HCT116 (cell line): ENCODE data around the gene SLC19A1. TPM values are rescaled to one million over a fixed set of nuclear protein-coding genes. Genes with fewer than 3 reads are reported as not detected.

Source experiments
- CTCF ChIP-seq, 3 experiments: fragments of 200-600 bp in 1 of 3; sonication (generic) in 1 of 3; IDR thresholded peaks in 2 of 3; conservative IDR thresholded peaks in 1 of 3; 2 replicates each; pipeline ENCODE4 v1.5.1; 2012 to 2017; ENCODE audit warnings: low read depth in 2 of 3, low read length in 2 of 3, antibody characterized with exemption in 1 of 3, borderline replicate concordance in 1 of 3, control low read depth in 1 of 3, mild to moderate bottlenecking in 1 of 3, mixed read lengths in 1 of 3, mixed run types in 1 of 3, moderate library complexity in 1 of 3; ENCODE audit not compliant: insufficient read depth in 1 of 3
- ELF1 ChIP-seq: IDR thresholded peaks from 2 replicates; pipeline ENCODE4 v1.6.1; 2012; ENCODE audit warnings: low read depth, borderline replicate concordance
- RAD21 ChIP-seq: IDR thresholded peaks from 2 replicates; pipeline ENCODE4 v1.6.1; 2012; ENCODE audit warnings: low read depth, mild to moderate bottlenecking
- YY1 ChIP-seq: IDR thresholded peaks from 2 replicates; pipeline ENCODE4 v1.6.1; 2011; ENCODE audit warnings: low read length, low read depth, moderate library complexity, mild to moderate bottlenecking; ENCODE audit not compliant: insufficient replicate concordance; ENCODE audit errors: extremely low read depth
- ZNF274 ChIP-seq: fragments of 200-500 bp; sonication (Bioruptor generic); IDR thresholded peaks from 2 replicates; pipeline ENCODE4 v1.6.1; 2014; ENCODE audit warnings: mild to moderate bottlenecking, low read depth, low read length, inconsistent platforms
- total RNA-seq: library from RNA; stranded (reverse); gene quantifications from one replicate; pipeline ENCODE4 v1.2.1, GENCODE V29; 2021; ENCODE audit not compliant: unreplicated experiment
- TF ChIP-seq, protein P1 (sequence below): IDR thresholded peaks from 2 replicates; pipeline ENCODE4 v1.6.1; 2012; ENCODE audit warnings: low read depth

SLC19A1 gene
- total RNA-seq, 1 experiment from 2014 or later: 50.2 TPM

GRCh38 chr21:45471525-45472221 lies 70.6 kb downstream of the SLC19A1 start (continued):
- TF ChIP-seq YY1 (no peak), ZNF274 (no peak), RAD21 (no peak), ELF1 (no peak), CTCF (IDR thresholded peaks at IDR 0.05 in 2 of 3, conservative IDR thresholded peaks at IDR 0.05 in 1 of 3; ENCODE audit: borderline replicate concordance in 1 of 3, insufficient read depth in 1 of 3, low read depth in 2 of 3, low read length in 2 of 3) (no peak)
- TF ChIP-seq, protein P1, sequence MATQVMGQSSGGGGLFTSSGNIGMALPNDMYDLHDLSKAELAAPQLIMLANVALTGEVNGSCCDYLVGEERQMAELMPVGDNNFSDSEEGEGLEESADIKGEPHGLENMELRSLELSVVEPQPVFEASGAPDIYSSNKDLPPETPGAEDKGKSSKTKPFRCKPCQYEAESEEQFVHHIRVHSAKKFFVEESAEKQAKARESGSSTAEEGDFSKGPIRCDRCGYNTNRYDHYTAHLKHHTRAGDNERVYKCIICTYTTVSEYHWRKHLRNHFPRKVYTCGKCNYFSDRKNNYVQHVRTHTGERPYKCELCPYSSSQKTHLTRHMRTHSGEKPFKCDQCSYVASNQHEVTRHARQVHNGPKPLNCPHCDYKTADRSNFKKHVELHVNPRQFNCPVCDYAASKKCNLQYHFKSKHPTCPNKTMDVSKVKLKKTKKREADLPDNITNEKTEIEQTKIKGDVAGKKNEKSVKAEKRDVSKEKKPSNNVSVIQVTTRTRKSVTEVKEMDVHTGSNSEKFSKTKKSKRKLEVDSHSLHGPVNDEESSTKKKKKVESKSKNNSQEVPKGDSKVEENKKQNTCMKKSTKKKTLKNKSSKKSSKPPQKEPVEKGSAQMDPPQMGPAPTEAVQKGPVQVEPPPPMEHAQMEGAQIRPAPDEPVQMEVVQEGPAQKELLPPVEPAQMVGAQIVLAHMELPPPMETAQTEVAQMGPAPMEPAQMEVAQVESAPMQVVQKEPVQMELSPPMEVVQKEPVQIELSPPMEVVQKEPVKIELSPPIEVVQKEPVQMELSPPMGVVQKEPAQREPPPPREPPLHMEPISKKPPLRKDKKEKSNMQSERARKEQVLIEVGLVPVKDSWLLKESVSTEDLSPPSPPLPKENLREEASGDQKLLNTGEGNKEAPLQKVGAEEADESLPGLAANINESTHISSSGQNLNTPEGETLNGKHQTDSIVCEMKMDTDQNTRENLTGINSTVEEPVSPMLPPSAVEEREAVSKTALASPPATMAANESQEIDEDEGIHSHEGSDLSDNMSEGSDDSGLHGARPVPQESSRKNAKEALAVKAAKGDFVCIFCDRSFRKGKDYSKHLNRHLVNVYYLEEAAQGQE: no peak
- TF ChIP-seq, all 23 proteins: peak for 0
